ENCODE measurements around the gene ZBTB20. TPM values are rescaled to one million over a fixed set of nuclear protein-coding genes. Genes with fewer than 3 reads are reported as not detected.

The ZBTB20 gene
- total and polyA plus RNA-seq, 12 donors, result 2.8 to 167 (median 108) TPM

DNA sequence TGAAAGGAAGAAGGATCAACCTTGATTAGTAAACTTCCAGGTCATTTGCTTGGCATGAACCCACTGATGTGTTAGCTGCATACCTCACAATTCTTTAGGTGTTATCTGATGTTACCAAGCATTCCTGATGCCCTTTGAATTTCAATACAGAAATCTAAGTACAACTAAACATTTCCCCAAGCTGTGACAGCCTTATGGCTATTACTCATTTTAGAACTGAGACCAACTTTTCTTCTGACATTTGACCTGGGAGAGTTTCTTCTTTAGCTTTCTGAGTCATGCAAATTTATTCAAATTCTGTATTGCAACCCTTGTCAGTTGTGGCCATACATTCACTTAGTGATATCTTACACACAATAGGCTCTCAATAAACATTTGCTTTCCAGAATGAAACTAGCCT, 729.0 kb downstream of the ZBTB20 start:
- Histone ChIP-seq H3K27me3 (no peaks in the 10 kb centered on the region), H3K27ac (peak overlapping the region in 2 of 5 donors; percentile 17 to 78), H3K36me3 (replicated peaks in 1 of 2) (no peaks in the 10 kb centered on the region), H3K9me3 (replicated peaks in 1 of 3) (no peaks in the 10 kb centered on the region), H3K4me1 (replicated peaks in 1 of 2) (peaks cover 8 to 16% of the 10 kb centered on the region in 2 donors), H3K4me3 (no peak overlapping the region)
- TF ChIP-seq POLR2A (IDR thresholded peaks at IDR 0.05), result no peak
- TF ChIP-seq, protein P1, sequence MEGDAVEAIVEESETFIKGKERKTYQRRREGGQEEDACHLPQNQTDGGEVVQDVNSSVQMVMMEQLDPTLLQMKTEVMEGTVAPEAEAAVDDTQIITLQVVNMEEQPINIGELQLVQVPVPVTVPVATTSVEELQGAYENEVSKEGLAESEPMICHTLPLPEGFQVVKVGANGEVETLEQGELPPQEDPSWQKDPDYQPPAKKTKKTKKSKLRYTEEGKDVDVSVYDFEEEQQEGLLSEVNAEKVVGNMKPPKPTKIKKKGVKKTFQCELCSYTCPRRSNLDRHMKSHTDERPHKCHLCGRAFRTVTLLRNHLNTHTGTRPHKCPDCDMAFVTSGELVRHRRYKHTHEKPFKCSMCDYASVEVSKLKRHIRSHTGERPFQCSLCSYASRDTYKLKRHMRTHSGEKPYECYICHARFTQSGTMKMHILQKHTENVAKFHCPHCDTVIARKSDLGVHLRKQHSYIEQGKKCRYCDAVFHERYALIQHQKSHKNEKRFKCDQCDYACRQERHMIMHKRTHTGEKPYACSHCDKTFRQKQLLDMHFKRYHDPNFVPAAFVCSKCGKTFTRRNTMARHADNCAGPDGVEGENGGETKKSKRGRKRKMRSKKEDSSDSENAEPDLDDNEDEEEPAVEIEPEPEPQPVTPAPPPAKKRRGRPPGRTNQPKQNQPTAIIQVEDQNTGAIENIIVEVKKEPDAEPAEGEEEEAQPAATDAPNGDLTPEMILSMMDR (IDR thresholded peaks at IDR 0.05), result no peak
- DNase-seq, result no peak
- intact Hi-C loops (cut with DNase I), result no loop called here

DNA sequence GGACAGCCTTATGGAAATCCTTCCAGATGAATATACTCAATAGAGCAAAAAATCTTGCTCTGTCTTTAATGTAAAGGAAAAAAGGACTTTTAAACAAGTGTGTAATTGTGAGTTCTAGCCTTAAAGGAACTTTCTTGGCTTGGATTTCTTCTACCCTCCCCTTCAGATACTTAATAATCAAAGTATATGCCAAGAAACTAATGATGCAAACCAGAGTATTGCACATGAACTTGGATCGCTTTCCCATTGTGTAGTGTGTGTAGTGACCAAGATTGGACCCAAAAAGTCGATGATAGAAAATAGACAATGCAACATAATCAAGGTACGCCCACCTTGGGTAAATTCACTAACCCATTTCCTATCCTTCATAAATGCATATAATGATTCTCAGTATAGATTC, 729.4 kb downstream of the ZBTB20 start:
- Histone ChIP-seq H3K36me3 (replicated peaks in 1 of 2) (no peaks in the 10 kb centered on the region), H3K4me1 (replicated peaks in 1 of 2) (peaks cover 8 to 20% of the 10 kb centered on the region in 2 donors), H3K27me3 (no peaks in the 10 kb centered on the region), H3K9me3 (replicated peaks in 1 of 3) (no peaks in the 10 kb centered on the region), H3K27ac (no peak overlapping the region), H3K4me3 (no peak overlapping the region)
- intact Hi-C loops (cut with DNase I), result no loop called here
- TF ChIP-seq, protein P1 (IDR thresholded peaks at IDR 0.05), result no peak
- TF ChIP-seq POLR2A (IDR thresholded peaks at IDR 0.05), result no peak
- no peak for DNase-seq
- 94 to 99% (median 96%) methylated on average over 3 of the region's 3 CpGs for WGBS, 4 donors

DNA sequence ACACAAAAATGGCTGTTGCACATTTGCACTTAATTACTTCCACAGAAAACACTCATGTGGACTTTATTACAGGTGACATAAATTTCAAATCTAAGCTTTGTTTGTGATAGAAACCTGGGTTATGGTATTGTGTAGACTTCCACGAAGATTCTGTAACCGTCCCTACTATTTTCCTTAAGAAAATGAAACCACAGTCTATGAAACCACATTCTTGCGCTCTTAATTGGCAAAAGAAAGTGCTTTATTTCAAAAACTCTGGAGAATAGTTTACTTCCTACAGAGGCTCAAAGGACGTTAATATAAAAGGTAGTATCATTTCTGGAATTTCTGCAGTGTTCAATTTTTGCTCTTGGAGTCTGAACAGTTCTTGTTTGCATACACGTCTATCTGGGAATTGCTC, 729.8 kb downstream of the ZBTB20 start:
- H3K27me3 ChIP-seq, result no peaks in the 10 kb centered on the region
- peaks cover 10 to 24% of the 10 kb centered on the region in 2 donors for H3K4me1 ChIP-seq (replicated peaks in 1 of 2)
- no peaks in the 10 kb centered on the region for H3K9me3 ChIP-seq (replicated peaks in 1 of 3)
- 78 to 90% (median 87%) methylated on average over 5 of the region's 5 CpGs for WGBS, 4 donors
- no peak for DNase-seq
- no peaks in the 10 kb centered on the region for H3K36me3 ChIP-seq (replicated peaks in 1 of 2)
- intact Hi-C loops (cut with DNase I), result no loop called here
- no peak for TF ChIP-seq POLR2A (IDR thresholded peaks at IDR 0.05)
- TF ChIP-seq, protein P1 (IDR thresholded peaks at IDR 0.05), result no peak
- no peak overlapping the region for H3K27ac ChIP-seq
- H3K4me3 ChIP-seq, result no peak overlapping the region

DNA sequence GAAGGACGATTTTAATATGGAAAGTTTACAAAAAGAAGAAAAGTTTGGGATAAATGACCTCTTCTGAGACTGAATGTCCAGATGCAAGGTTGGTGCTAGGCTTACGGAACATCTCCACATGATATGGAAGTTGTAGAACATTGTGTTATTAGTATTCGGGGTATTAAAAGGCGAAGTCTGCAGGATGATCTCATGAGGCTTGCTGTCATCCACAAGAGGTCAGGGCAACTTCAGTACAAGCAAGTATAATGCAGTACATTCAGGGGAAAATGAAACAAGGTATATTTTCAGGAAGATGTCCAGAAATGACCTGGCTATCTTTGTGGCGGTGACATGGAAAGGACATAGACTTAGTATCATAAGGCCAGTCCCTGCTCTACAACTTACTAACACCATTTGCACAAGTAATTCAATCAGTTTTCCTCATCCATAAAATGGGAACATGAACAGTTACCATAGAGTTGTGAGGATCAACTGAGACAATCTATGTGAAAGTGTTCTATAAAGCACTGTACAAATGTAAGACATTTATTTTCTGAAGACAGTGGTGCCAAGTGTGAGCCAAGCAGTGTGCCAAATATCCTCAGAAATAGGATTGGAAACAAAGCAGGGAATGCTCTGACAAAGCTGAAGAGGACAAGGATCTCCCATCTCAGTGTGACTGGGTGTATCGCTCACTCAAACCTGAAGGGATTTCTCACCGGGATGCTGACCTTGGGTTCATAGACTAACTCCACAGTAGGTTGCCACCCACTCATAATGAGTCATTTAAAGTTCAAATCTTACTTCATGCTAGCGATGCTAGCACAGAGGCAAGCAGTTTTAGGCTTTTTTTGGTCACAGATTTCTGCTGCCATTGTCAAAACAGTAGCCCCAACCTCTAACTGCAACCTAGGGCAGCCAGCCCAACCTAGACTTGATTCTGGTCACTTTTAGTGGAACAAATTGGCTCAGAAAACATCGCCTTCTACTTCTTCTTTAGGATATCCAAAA, 735.0 kb downstream of the ZBTB20 start:
- WGBS, 4 donors, result 46 to 57% (median 54%) methylated on average over 9 of the region's 9 CpGs
- Histone ChIP-seq H3K36me3 (replicated peaks in 1 of 2) (no peaks in the 10 kb centered on the region), H3K27me3 (no peaks in the 10 kb centered on the region), H3K4me1 (replicated peaks in 1 of 2) (peaks cover 14 to 42% of the 10 kb centered on the region in 2 donors), H3K27ac (peak overlapping the region in 4 of 5 donors; percentile 29 to 77 (median 56)), H3K4me3 (no peak overlapping the region), H3K9me3 (replicated peaks in 1 of 3) (no peaks in the 10 kb centered on the region)
- peak; percentile 45 to 78 (median 74) for DNase-seq
- intact Hi-C loops (cut with DNase I), result no loop called here
- no peak for TF ChIP-seq POLR2A (IDR thresholded peaks at IDR 0.05)
- TF ChIP-seq, protein P1 (IDR thresholded peaks at IDR 0.05), result no peak
